ENCODE results near the gene AGTR1.

- TF ChIP-seq CTCF (IDR thresholded peaks at IDR 0.05; ENCODE audit: low read depth, low read length) (no peak), POLR2A (IDR thresholded peaks at IDR 0.05; ENCODE audit: extremely low read depth, insufficient read length) (no peak)
Observed at GRCh38 chr3:148680289-148680688, 17.4 kb upstream of the AGTR1 start.
